ENCODE results near the gene IER5L.

DNA sequence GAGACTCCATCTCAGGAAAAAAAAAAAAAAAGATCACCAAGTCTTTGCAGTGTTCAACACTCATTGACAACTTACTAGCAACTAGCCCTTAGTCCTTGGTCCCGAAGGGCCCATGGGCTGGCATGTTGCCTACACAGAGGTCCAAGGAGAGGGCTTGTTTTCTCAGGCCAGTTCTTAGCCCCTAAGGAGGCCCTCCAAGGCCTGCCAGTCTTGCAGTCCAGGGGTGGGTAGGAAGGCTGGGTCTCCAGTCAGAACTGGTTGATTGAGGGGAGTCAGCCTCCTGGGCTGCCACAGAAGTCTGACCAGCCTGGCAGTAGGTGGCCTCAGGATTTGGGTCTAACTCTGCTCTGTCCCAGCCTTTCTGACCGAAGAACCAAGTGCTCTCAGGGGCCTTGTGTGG is 32.7 kb downstream of the IER5L start:
- TF ChIP-seq RBM22 (IDR thresholded peaks at IDR 0.05; ENCODE audit: low read depth, low read length, poor library complexity, severe bottlenecking) (no peak), ERF (CRISPR knock-in tag; IDR thresholded peaks at IDR 0.05) (no peak), EZH2 (IDR thresholded peaks at IDR 0.05; ENCODE audit: borderline replicate concordance, low read depth, low read length) (no peak), ZNF24 (IDR thresholded peaks at IDR 0.05) (no peak), PHTF2 (CRISPR knock-in tag; IDR thresholded peaks at IDR 0.05) (no peak), SMAD3 (CRISPR knock-in tag; conservative IDR thresholded peaks at IDR 0.05) (no peak), MYC (IDR thresholded peaks at IDR 0.05; ENCODE audit: low read depth, low read length) (no peak), MYC (CRISPR knock-in tag; IDR thresholded peaks at IDR 0.05; ENCODE audit: borderline replicate concordance, low read depth) (no peak)
- TF ChIP-seq, protein P1, sequence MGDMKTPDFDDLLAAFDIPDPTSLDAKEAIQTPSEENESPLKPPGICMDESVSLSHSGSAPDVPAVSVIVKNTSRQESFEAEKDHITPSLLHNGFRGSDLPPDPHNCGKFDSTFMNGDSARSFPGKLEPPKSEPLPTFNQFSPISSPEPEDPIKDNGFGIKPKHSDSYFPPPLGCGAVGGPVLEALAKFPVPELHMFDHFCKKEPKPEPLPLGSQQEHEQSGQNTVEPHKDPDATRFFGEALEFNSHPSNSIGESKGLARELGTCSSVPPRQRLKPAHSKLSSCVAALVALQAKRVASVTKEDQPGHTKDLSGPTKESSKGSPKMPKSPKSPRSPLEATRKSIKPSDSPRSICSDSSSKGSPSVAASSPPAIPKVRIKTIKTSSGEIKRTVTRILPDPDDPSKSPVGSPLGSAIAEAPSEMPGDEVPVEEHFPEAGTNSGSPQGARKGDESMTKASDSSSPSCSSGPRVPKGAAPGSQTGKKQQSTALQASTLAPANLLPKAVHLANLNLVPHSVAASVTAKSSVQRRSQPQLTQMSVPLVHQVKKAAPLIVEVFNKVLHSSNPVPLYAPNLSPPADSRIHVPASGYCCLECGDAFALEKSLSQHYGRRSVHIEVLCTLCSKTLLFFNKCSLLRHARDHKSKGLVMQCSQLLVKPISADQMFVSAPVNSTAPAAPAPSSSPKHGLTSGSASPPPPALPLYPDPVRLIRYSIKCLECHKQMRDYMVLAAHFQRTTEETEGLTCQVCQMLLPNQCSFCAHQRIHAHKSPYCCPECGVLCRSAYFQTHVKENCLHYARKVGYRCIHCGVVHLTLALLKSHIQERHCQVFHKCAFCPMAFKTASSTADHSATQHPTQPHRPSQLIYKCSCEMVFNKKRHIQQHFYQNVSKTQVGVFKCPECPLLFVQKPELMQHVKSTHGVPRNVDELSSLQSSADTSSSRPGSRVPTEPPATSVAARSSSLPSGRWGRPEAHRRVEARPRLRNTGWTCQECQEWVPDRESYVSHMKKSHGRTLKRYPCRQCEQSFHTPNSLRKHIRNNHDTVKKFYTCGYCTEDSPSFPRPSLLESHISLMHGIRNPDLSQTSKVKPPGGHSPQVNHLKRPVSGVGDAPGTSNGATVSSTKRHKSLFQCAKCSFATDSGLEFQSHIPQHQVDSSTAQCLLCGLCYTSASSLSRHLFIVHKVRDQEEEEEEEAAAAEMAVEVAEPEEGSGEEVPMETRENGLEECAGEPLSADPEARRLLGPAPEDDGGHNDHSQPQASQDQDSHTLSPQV (IDR thresholded peaks at IDR 0.05) = no peak
- TF ChIP-seq, protein P2, sequence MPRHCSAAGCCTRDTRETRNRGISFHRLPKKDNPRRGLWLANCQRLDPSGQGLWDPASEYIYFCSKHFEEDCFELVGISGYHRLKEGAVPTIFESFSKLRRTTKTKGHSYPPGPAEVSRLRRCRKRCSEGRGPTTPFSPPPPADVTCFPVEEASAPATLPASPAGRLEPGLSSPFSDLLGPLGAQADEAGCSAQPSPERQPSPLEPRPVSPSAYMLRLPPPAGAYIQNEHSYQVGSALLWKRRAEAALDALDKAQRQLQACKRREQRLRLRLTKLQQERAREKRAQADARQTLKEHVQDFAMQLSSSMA (CRISPR knock-in tag; IDR thresholded peaks at IDR 0.05) = no peak

All from K562 (cell line).